CD8-positive, alpha-beta memory T cell (primary cell): ENCODE data around the gene PALLD. TPM values are rescaled to one million over a fixed set of nuclear protein-coding genes. Genes with fewer than 3 reads are reported as not detected.

Experiments used
- CTCF ChIA-PET: fragments of 350-600 bp; sonication (Branson Sonifier 250); formaldehyde crosslinking; loops from one replicate; lab custom pipeline; 2021; ENCODE audit warnings: antibody characterized with exemption; lab: Charles Lee
- POLR2A ChIA-PET: fragments of 350-600 bp; sonication (Branson Sonifier 250); formaldehyde crosslinking; loops from one replicate; lab custom pipeline; 2021; ENCODE audit warnings: antibody characterized with exemption; lab: Charles Lee
- DNase-seq, 5 donors: peaks; one replicate each; pipeline versions ENCODE4 v3.0.0 to v3.0.0-alpha.2; 2020 to 2022; ENCODE audit warnings: mixed read lengths in 1 of 5
- H3K27ac ChIP-seq: one replicate; pipeline ENCODE4 v1.7.0; 2013; ENCODE audit warnings: low read depth, mild to moderate bottlenecking, low read length, moderate library complexity
- H3K27me3 ChIP-seq: 2 replicates; pipeline ENCODE4 v1.7.0; 2013; ENCODE audit warnings: low read length, mild to moderate bottlenecking; ENCODE audit not compliant: insufficient read depth, poor library complexity, severe bottlenecking
- H3K36me3 ChIP-seq: 2 replicates; pipeline ENCODE4 v1.7.0; 2013; ENCODE audit warnings: mild to moderate bottlenecking, low read length, moderate library complexity; ENCODE audit not compliant: insufficient read depth
- H3K4me1 ChIP-seq: 2 replicates; pipeline ENCODE4 v1.7.0; 2013; ENCODE audit warnings: mild to moderate bottlenecking, low read length, moderate library complexity; ENCODE audit not compliant: insufficient read depth
- H3K4me3 ChIP-seq: 2 replicates; pipeline ENCODE4 v1.7.0; 2013; ENCODE audit warnings: mild to moderate bottlenecking, low read length
- H3K9me3 ChIP-seq: 2 replicates; pipeline ENCODE4 v1.7.0; 2013; ENCODE audit warnings: mild to moderate bottlenecking, low read length
- H3K27ac Mint-ChIP-seq, 8 donors: one replicate each; pipeline ENCODE4 v1.8.0; 2020 to 2021; ENCODE audit warnings: mixed read lengths in 8 of 8, mild to moderate bottlenecking in 6 of 8, inconsistent platforms in 3 of 8, moderate library complexity in 3 of 8
- H3K27me3 Mint-ChIP-seq, 2 donors: one replicate each; pipeline ENCODE4 v1.8.0; 2020 to 2021; ENCODE audit warnings: mixed read lengths in 2 of 2, mild to moderate bottlenecking in 1 of 2, moderate library complexity in 1 of 2
- H3K36me3 Mint-ChIP-seq, 3 donors: one replicate each; pipeline ENCODE4 v1.8.0; 2020 to 2021; ENCODE audit warnings: mixed read lengths in 3 of 3, inconsistent platforms in 1 of 3, mild to moderate bottlenecking in 1 of 3
- H3K4me1 Mint-ChIP-seq, 3 donors: one replicate each; pipeline ENCODE4 v1.8.0; 2020 to 2021; ENCODE audit warnings: mixed read lengths in 3 of 3, inconsistent platforms in 1 of 3, mild to moderate bottlenecking in 1 of 3
- H3K4me3 Mint-ChIP-seq, 7 donors: one replicate each; pipeline ENCODE4 v1.8.0; 2020 to 2021; ENCODE audit warnings: mixed read lengths in 7 of 7, mild to moderate bottlenecking in 6 of 7, moderate library complexity in 4 of 7, inconsistent platforms in 2 of 7
- H3K9me3 Mint-ChIP-seq, 5 donors: one replicate each; pipeline ENCODE4 v1.8.0; 2020 to 2022; ENCODE audit warnings: mixed read lengths in 5 of 5, mild to moderate bottlenecking in 3 of 5, moderate library complexity in 2 of 5, inconsistent platforms in 1 of 5
- polyA plus RNA-seq: library from polyadenylated mRNA; unstranded; fragments of 300-500 nt; fragmentation: Illumina TruSeq; gene quantifications from one replicate; pipeline ENCODE4 v1.2.3, GENCODE V29; 2021
- total RNA-seq, 2 experiments: library from RNA; stranded (reverse); gene quantifications; one replicate each; pipeline ENCODE4 v1.2.3, GENCODE V29; 2021

PALLD gene
- total and polyA plus RNA-seq, 3 experiments from 2014 or later = 0.35 to 0.97 (median 0.47) TPM

- H3K4me1 Mint-ChIP-seq = no peaks in the 10 kb centered on the region
- ChIA-PET CTCF (no interaction called here), POLR2A (no interaction called here)
- peaks cover 0 to 3% (median 0%) of the 10 kb centered on the region in 5 donors for H3K9me3 Mint-ChIP-seq
- Histone ChIP-seq H3K9me3 (no peaks in the 10 kb centered on the region), H3K4me1 (no peaks in the 10 kb centered on the region), H3K27me3 (no peaks in the 10 kb centered on the region), H3K4me3 (no peak overlapping the region), H3K27ac (no peak overlapping the region), H3K36me3 (no peaks in the 10 kb centered on the region)
- no peaks in the 10 kb centered on the region for H3K36me3 Mint-ChIP-seq
- no peak overlapping the region for H3K27ac Mint-ChIP-seq
- no peak for DNase-seq
- peaks cover 5 to 14% of the 10 kb centered on the region in 2 donors for H3K27me3 Mint-ChIP-seq
- H3K4me3 Mint-ChIP-seq = no peak overlapping the region
Measured at GRCh38 chr4:168739886-168740285, 243.0 kb downstream of the PALLD start.

GRCh38 chr4:168740691-168741090, 243.8 kb downstream of the PALLD start:
- Mint-ChIP-seq H3K27ac (no peak overlapping the region), H3K36me3 (no peaks in the 10 kb centered on the region), H3K27me3 (peaks cover 2 to 14% of the 10 kb centered on the region in 2 donors), H3K9me3 (peaks cover 0 to under 1% (median 0%) of the 10 kb centered on the region in 5 donors), H3K4me1 (no peaks in the 10 kb centered on the region), H3K4me3 (no peak overlapping the region)
- CTCF ChIA-PET = no interaction called here
- no peak overlapping the region for H3K4me3 ChIP-seq
- no peaks in the 10 kb centered on the region for H3K36me3 ChIP-seq
- H3K27ac ChIP-seq = no peak overlapping the region
- no peaks in the 10 kb centered on the region for H3K9me3 ChIP-seq
- POLR2A ChIA-PET = no interaction called here
- H3K27me3 ChIP-seq = no peaks in the 10 kb centered on the region
- no peak for DNase-seq
- H3K4me1 ChIP-seq = no peaks in the 10 kb centered on the region

- no peaks in the 10 kb centered on the region for H3K36me3 ChIP-seq
- H3K27me3 ChIP-seq = no peaks in the 10 kb centered on the region
- POLR2A ChIA-PET = no interaction called here
- Mint-ChIP-seq H3K36me3 (no peaks in the 10 kb centered on the region), H3K4me3 (no peak overlapping the region), H3K9me3 (peaks cover 0 to under 1% (median 0%) of the 10 kb centered on the region in 5 donors), H3K27me3 (peaks cover 0 to 14% of the 10 kb centered on the region in 2 donors), H3K4me1 (no peaks in the 10 kb centered on the region), H3K27ac (no peak overlapping the region)
- no peak overlapping the region for H3K4me3 ChIP-seq
- no peak overlapping the region for H3K27ac ChIP-seq
- H3K9me3 ChIP-seq = no peaks in the 10 kb centered on the region
- no peak for DNase-seq
- CTCF ChIA-PET = no interaction called here
- H3K4me1 ChIP-seq = no peaks in the 10 kb centered on the region
Measured at GRCh38 chr4:168741281-168742173, 244.7 kb downstream of the PALLD start.

- peaks cover 1 to 19% of the 10 kb centered on the region in 2 donors for H3K27me3 Mint-ChIP-seq
Measured at GRCh38 chr4:168743131-168743530, 246.3 kb downstream of the PALLD start.

GRCh38 chr4:168743601-168744000, 246.7 kb downstream of the PALLD start:
- H3K4me3 Mint-ChIP-seq = no peak overlapping the region
- H3K27ac ChIP-seq = no peak overlapping the region
- no peaks in the 10 kb centered on the region for H3K27me3 ChIP-seq
- no peaks in the 10 kb centered on the region for H3K4me1 ChIP-seq
- H3K4me3 ChIP-seq = no peak overlapping the region
- no peaks in the 10 kb centered on the region for H3K9me3 ChIP-seq
- no peaks in the 10 kb centered on the region for H3K36me3 ChIP-seq
- peaks cover 0 to 3% (median 0%) of the 10 kb centered on the region in 5 donors for H3K9me3 Mint-ChIP-seq
- H3K4me1 Mint-ChIP-seq = no peaks in the 10 kb centered on the region
- H3K27me3 Mint-ChIP-seq = peaks cover 1 to 19% of the 10 kb centered on the region in 2 donors
- ChIA-PET CTCF (interaction anchor here (1.0 kb wide), 1 partner anchor 9 kb away, joined by 3 read pairs; no protein-coding TSS in a partner anchor), POLR2A (no interaction called here)
- no peaks in the 10 kb centered on the region for H3K36me3 Mint-ChIP-seq
- no peak for DNase-seq
- no peak overlapping the region for H3K27ac Mint-ChIP-seq

More at GRCh38 chr4:168743131-168743530, 246.3 kb downstream of the PALLD start:
- DNase-seq = no peak
- Mint-ChIP-seq H3K9me3 (peaks cover 0 to 3% (median 0%) of the 10 kb centered on the region in 5 donors), H3K4me3 (no peak overlapping the region), H3K36me3 (no peaks in the 10 kb centered on the region), H3K27ac (no peak overlapping the region), H3K4me1 (no peaks in the 10 kb centered on the region)
- Histone ChIP-seq H3K36me3 (no peaks in the 10 kb centered on the region), H3K9me3 (no peaks in the 10 kb centered on the region), H3K4me3 (no peak overlapping the region), H3K4me1 (no peaks in the 10 kb centered on the region), H3K27ac (no peak overlapping the region), H3K27me3 (no peaks in the 10 kb centered on the region)
- POLR2A ChIA-PET = no interaction called here
- CTCF ChIA-PET = interaction anchor here (1.0 kb wide), 1 partner anchor 10 kb away, joined by 3 read pairs; no protein-coding TSS in a partner anchor

- no peak overlapping the region for H3K27ac ChIP-seq
- CTCF ChIA-PET = interaction anchor here (1.0 kb wide), 1 partner anchor 9 kb away, joined by 3 read pairs; no protein-coding TSS in a partner anchor
Measured at GRCh38 chr4:168744021-168744420, 247.2 kb downstream of the PALLD start.

GRCh38 chr4:168748807-168749206, 252.0 kb downstream of the PALLD start:
- no peaks in the 10 kb centered on the region for H3K36me3 ChIP-seq
- no peak for DNase-seq
- Mint-ChIP-seq H3K4me1 (no peaks in the 10 kb centered on the region), H3K27me3 (peaks cover 6 to 21% of the 10 kb centered on the region in 2 donors), H3K27ac (no peak overlapping the region), H3K9me3 (peaks cover 0 to 3% (median 0%) of the 10 kb centered on the region in 5 donors), H3K4me3 (no peak overlapping the region), H3K36me3 (no peaks in the 10 kb centered on the region)
- no peaks in the 10 kb centered on the region for H3K27me3 ChIP-seq
- POLR2A ChIA-PET = no interaction called here
- no peak overlapping the region for H3K27ac ChIP-seq
- no peak overlapping the region for H3K4me3 ChIP-seq
- H3K4me1 ChIP-seq = no peaks in the 10 kb centered on the region
- CTCF ChIA-PET = no interaction called here
- H3K9me3 ChIP-seq = no peaks in the 10 kb centered on the region

More at GRCh38 chr4:168744021-168744420, 247.2 kb downstream of the PALLD start:
- no peaks in the 10 kb centered on the region for H3K27me3 ChIP-seq
- no peak overlapping the region for H3K4me3 ChIP-seq
- Mint-ChIP-seq H3K36me3 (no peaks in the 10 kb centered on the region), H3K4me1 (no peaks in the 10 kb centered on the region), H3K9me3 (peaks cover 0 to 3% (median 0%) of the 10 kb centered on the region in 5 donors), H3K27ac (no peak overlapping the region), H3K4me3 (no peak overlapping the region), H3K27me3 (peaks cover 3 to 19% of the 10 kb centered on the region in 2 donors)
- no peaks in the 10 kb centered on the region for H3K4me1 ChIP-seq
- no peaks in the 10 kb centered on the region for H3K9me3 ChIP-seq
- POLR2A ChIA-PET = no interaction called here
- no peak for DNase-seq
- no peaks in the 10 kb centered on the region for H3K36me3 ChIP-seq
